Lower leg skin (tissue), 3 donors: ENCODE data around the gene PTPN13.

ENCODE experiments used
- POLR2A ChIP-seq, 2 donors: fragments of 450-650 bp; IDR thresholded peaks; one replicate each; pipeline ENCODE4 v1.6.1; 2016 to 2017; ENCODE audit warnings: antibody characterized with exemption in 2 of 2, mild to moderate bottlenecking in 1 of 2, moderate library complexity in 1 of 2
- TF ChIP-seq, protein P1 (sequence below), 3 donors: fragments of 450-650 bp; IDR thresholded peaks; one replicate each; pipeline ENCODE4 v1.5.1; 2016; ENCODE audit warnings: antibody characterized with exemption in 3 of 3, mild to moderate bottlenecking in 3 of 3, moderate library complexity in 2 of 3

DNA sequence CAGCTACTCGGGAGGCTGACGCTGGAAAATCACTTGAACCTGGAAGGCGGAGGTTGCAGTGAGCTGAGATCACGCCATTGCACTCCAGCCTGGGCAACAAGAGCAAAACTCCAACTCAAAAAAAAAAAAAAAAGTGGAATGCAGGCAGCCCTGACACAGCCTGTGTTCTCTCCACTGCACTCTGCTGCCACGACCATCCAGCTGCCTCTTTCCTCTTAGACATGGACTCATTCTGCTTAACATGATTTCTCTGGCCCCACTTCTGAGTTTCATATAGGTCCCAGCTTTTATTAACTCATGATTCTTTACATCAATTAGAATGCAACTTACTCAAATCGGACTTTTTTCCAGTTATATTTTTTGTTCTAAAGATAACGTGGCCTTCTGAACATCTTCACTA is 225.4 kb downstream of the PTPN13 start:
- TF ChIP-seq, protein P1, sequence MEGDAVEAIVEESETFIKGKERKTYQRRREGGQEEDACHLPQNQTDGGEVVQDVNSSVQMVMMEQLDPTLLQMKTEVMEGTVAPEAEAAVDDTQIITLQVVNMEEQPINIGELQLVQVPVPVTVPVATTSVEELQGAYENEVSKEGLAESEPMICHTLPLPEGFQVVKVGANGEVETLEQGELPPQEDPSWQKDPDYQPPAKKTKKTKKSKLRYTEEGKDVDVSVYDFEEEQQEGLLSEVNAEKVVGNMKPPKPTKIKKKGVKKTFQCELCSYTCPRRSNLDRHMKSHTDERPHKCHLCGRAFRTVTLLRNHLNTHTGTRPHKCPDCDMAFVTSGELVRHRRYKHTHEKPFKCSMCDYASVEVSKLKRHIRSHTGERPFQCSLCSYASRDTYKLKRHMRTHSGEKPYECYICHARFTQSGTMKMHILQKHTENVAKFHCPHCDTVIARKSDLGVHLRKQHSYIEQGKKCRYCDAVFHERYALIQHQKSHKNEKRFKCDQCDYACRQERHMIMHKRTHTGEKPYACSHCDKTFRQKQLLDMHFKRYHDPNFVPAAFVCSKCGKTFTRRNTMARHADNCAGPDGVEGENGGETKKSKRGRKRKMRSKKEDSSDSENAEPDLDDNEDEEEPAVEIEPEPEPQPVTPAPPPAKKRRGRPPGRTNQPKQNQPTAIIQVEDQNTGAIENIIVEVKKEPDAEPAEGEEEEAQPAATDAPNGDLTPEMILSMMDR (IDR thresholded peaks at IDR 0.05) = no peak
- no peak for TF ChIP-seq POLR2A (IDR thresholded peaks at IDR 0.05)
